Breast epithelium (tissue), 3 donors: Measurements from ENCODE around the gene PHF21B.

Experiments
- CTCF ChIP-seq, 3 donors: fragments of 450-650 bp; IDR thresholded peaks; one replicate each; pipeline ENCODE4 v1.5.1; 2016 to 2017; ENCODE audit warnings: antibody characterized with exemption in 3 of 3, mild to moderate bottlenecking in 3 of 3, moderate library complexity in 3 of 3
- POLR2AphosphoS5 ChIP-seq, 3 donors: sonication (generic); formaldehyde crosslinking; IDR thresholded peaks; one replicate each; pipeline ENCODE4 v1.6.1; 2017; ENCODE audit warnings: antibody characterized with exemption in 3 of 3

GRCh38 chr22:44892803-44893730 lies 116.7 kb downstream of the PHF21B start:
- TF ChIP-seq CTCF (IDR thresholded peaks at IDR 0.05) (no peak), POLR2AphosphoS5 (IDR thresholded peaks at IDR 0.05) (no peak)
